MM.1S (cell line): ENCODE measurements around the gene SLC6A20.

Experiments used
- EZH2 ChIP-seq: fragments of 300-600 bp; sonication (generic); optimal IDR thresholded peaks from 2 replicates; pipeline ENCODE3; 2017; ENCODE audit warnings: low read depth, mild to moderate bottlenecking, antibody characterized with exemption, low read length, mixed read lengths
- EZH2phosphoT487 ChIP-seq: fragments of 300-600 bp; sonication (generic); IDR thresholded peaks from 2 replicates; pipeline ENCODE4 v1.6.1; 2018; ENCODE audit warnings: antibody characterized with exemption, low read length
- TF ChIP-seq, protein P1 (sequence below): fragments of 300-600 bp; sonication (generic); IDR thresholded peaks from 2 replicates; pipeline ENCODE4 v1.5.1; 2016; ENCODE audit warnings: antibody characterized with exemption, low read length, mixed read lengths

DNA sequence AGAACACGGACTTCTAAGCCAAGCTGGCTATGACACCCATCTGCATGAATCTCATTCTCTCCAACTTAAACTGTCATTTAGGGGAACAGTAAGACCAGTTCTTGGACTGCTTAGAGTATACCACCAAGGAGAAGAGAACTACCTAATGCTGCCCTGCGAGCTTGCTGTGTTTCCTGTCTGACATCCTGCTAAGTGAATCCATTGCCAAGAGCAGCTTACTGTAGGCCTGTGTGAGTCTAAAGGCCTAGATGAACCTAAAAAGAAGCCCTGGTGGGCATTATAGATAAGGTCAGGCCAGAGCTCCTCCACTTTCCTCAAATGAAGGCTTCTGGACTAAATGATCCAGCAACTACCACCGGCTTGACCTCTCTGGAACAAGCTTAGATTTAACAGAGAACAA, 30.6 kb upstream of the SLC6A20 start:
- TF ChIP-seq, protein P1, sequence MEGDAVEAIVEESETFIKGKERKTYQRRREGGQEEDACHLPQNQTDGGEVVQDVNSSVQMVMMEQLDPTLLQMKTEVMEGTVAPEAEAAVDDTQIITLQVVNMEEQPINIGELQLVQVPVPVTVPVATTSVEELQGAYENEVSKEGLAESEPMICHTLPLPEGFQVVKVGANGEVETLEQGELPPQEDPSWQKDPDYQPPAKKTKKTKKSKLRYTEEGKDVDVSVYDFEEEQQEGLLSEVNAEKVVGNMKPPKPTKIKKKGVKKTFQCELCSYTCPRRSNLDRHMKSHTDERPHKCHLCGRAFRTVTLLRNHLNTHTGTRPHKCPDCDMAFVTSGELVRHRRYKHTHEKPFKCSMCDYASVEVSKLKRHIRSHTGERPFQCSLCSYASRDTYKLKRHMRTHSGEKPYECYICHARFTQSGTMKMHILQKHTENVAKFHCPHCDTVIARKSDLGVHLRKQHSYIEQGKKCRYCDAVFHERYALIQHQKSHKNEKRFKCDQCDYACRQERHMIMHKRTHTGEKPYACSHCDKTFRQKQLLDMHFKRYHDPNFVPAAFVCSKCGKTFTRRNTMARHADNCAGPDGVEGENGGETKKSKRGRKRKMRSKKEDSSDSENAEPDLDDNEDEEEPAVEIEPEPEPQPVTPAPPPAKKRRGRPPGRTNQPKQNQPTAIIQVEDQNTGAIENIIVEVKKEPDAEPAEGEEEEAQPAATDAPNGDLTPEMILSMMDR: no peak
- TF ChIP-seq EZH2 (no peak), EZH2phosphoT487 (no peak)
